GM12892 (cell line): ENCODE data around the gene WSCD1.

Experiments used
- POLR2A ChIP-seq: IDR thresholded peaks from 2 replicates; pipeline ENCODE4 v1.6.1; 2011; ENCODE audit warnings: low read depth, low read length, control low read depth
- POLR2AphosphoS5 ChIP-seq: IDR thresholded peaks from 2 replicates; pipeline ENCODE4 v1.6.1; 2011; ENCODE audit warnings: low read depth, low read length, control low read depth
- TAF1 ChIP-seq: IDR thresholded peaks from 2 replicates; pipeline ENCODE4 v1.6.1; 2011; ENCODE audit warnings: low read depth, mild to moderate bottlenecking, control low read depth, low read length, borderline replicate concordance

GRCh38 chr17:6140188-6140587, 70.0 kb downstream of the WSCD1 start:
- TF ChIP-seq TAF1 (no peak), POLR2AphosphoS5 (no peak), POLR2A (no peak)
